Femur (tissue), 1 donor: ENCODE measurements around the gene WT1.

Experiments
- DNase-seq: peaks from one replicate; pipeline ENCODE4 v3.0.0-alpha.2; 2017

WT1 gene

GRCh38 chr11:32420937-32421901 lies 14.1 kb downstream of the WT1 start:
- DNase-seq: no peak

GRCh38 chr11:32420139-32420538 lies 15.2 kb downstream of the WT1 start:
- no peak for DNase-seq

GRCh38 chr11:32418836-32419235 lies 16.5 kb downstream of the WT1 start:
- DNase-seq: no peak

GRCh38 chr11:32417806-32418205 lies 17.5 kb downstream of the WT1 start:
- DNase-seq: no peak

GRCh38 chr11:32416301-32416700 lies 19.0 kb downstream of the WT1 start:
- DNase-seq: no peak

- no peak for DNase-seq
Measured at GRCh38 chr11:32414925-32415324, 20.4 kb downstream of the WT1 start.

- no peak for DNase-seq
Measured at GRCh38 chr11:32411942-32412615, 23.3 kb downstream of the WT1 start.

- no peak for DNase-seq
Measured at GRCh38 chr11:32405592-32405991, 29.7 kb downstream of the WT1 start.

GRCh38 chr11:32402836-32403235 lies 32.5 kb downstream of the WT1 start:
- no peak for DNase-seq

GRCh38 chr11:32400670-32401369 lies 34.5 kb downstream of the WT1 start:
- no peak for DNase-seq

GRCh38 chr11:32400196-32400595 lies 35.1 kb downstream of the WT1 start:
- DNase-seq: no peak

- DNase-seq: no peak
Measured at GRCh38 chr11:32396991-32397390, 38.3 kb downstream of the WT1 start.

- DNase-seq: no peak
Measured at GRCh38 chr11:32396331-32396730, 39.0 kb downstream of the WT1 start.

- no peak for DNase-seq
Measured at GRCh38 chr11:32395127-32395526, 40.2 kb downstream of the WT1 start.

- DNase-seq: no peak
Measured at GRCh38 chr11:32392840-32393239, 42.5 kb downstream of the WT1 start.

- no peak for DNase-seq
Measured at GRCh38 chr11:32391956-32392553, 43.3 kb downstream of the WT1 start.

- DNase-seq: no peak
Measured at GRCh38 chr11:32391479-32391878, 43.9 kb downstream of the WT1 start.

- DNase-seq: no peak
Measured at GRCh38 chr11:32390712-32391111, 44.6 kb downstream of the WT1 start.

GRCh38 chr11:32388871-32389770 lies 46.2 kb downstream of the WT1 start:
- DNase-seq: no peak

GRCh38 chr11:32388365-32388764 lies 47.0 kb downstream of the WT1 start:
- DNase-seq: no peak

GRCh38 chr11:32387411-32387810 lies 47.9 kb downstream of the WT1 start:
- no peak for DNase-seq

GRCh38 chr11:32386770-32387377 lies 48.5 kb downstream of the WT1 start:
- no peak for DNase-seq
